ENCODE results near the gene A3GALT2. TPM values are rescaled to one million over a fixed set of nuclear protein-coding genes. Genes with fewer than 3 reads are reported as not detected.

Gene A3GALT2
- total RNA-seq: not detected

DNA sequence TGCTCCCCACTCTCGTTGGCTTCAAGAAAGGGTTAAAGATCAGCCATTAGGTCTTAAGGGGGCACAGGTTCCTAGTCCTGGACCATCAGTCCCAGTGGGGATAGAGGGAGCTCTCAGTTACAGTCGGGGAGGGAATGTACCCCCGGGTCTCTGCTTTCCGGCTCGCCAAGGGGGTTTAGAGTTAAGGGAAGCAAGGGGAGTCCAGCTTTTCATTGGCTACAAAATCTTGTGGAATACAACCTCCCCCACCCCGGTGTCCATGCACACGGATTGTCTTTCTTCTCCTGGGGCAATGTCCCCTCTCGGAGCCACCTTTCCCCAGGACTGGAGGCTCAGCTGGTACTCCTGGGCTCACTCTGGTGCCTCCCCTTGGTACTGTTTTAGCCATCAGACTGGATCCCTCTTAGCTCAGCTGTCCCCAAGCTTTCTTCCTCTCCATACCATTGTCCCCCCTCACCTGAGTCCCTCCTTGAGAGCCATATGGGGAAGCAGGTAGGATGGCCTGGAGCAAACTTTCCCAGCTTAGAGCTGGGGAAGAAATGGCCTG, at the start of gene A3GALT2:
TSS of gene A3GALT2 (minus strand) at position 480 of the 547 bp plus-strand sequence. CDS start at position 480, 0 bp downstream.
- no peak within 1 kb of the TSS for H3K4me3 ChIP-seq (ENCODE audit: low read length in 3 of 3)
- peaks cover 0 to 5% (median 4%) of the 10 kb centered on the region in 3 donors for H3K4me1 ChIP-seq (ENCODE audit: control insufficient read depth in 3 of 3, insufficient read depth in 3 of 3, low read length in 3 of 3)
- H3K9ac ChIP-seq (ENCODE audit: low read depth in 1 of 3, low read length in 3 of 3): peak within 1 kb of the TSS in 1 of 3 donors; percentile 16
- H3K27me3 ChIP-seq (ENCODE audit: control insufficient read depth in 3 of 3, insufficient read depth in 3 of 3, low read length in 3 of 3): no peaks in the 10 kb centered on the region
- H3K36me3 ChIP-seq (ENCODE audit: control insufficient read depth in 3 of 3, insufficient read depth in 3 of 3, low read length in 3 of 3): peaks cover 30 to 36% (median 31%) of the 10 kb centered on the region in 3 donors
- no peaks in the 10 kb centered on the region for H3K9me3 ChIP-seq (ENCODE audit: control insufficient read depth in 3 of 3, low read length in 3 of 3)
- no peak within 1 kb of the TSS for H3K27ac ChIP-seq (ENCODE audit: low read depth, low read length)

DNA sequence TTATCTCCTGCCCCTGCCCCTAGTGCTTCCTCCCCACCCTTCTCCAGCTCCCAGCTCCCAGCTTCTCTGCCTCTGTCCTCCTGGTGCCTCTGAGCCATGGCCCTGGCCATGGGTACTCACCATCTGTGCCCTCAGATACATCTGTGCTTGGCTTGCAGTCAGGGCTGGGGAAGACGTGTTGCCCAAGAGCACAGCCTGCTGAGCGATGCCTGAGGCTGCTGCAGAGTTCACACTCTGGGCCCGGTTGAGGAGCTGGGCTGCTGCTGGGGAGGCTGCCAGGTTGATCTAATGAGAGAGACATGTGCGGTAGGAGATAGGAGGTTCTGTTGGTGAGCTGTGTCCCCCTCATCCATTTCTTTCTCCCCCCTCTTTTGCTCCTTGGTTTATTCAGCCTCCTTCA, 49.4 kb upstream of the A3GALT2 start:
- H3K9me3 ChIP-seq (ENCODE audit: control insufficient read depth in 3 of 3, low read length in 3 of 3): no peaks in the 10 kb centered on the region
- H3K36me3 ChIP-seq (ENCODE audit: control insufficient read depth in 3 of 3, insufficient read depth in 3 of 3, low read length in 3 of 3): peaks cover 14 to 17% (median 16%) of the 10 kb centered on the region in 3 donors
- no peaks in the 10 kb centered on the region for H3K27me3 ChIP-seq (ENCODE audit: control insufficient read depth in 3 of 3, insufficient read depth in 3 of 3, low read length in 3 of 3)
- peak overlapping the region in 1 of 3 donors; percentile 64 for H3K9ac ChIP-seq (ENCODE audit: low read depth in 1 of 3, low read length in 3 of 3)
- H3K4me1 ChIP-seq (ENCODE audit: control insufficient read depth in 3 of 3, insufficient read depth in 3 of 3, low read length in 3 of 3): peaks cover 34 to 60% (median 52%) of the 10 kb centered on the region in 3 donors
- no peak overlapping the region for H3K27ac ChIP-seq (ENCODE audit: low read depth, low read length)
- H3K4me3 ChIP-seq (ENCODE audit: low read length in 3 of 3): no peak overlapping the region

DNA sequence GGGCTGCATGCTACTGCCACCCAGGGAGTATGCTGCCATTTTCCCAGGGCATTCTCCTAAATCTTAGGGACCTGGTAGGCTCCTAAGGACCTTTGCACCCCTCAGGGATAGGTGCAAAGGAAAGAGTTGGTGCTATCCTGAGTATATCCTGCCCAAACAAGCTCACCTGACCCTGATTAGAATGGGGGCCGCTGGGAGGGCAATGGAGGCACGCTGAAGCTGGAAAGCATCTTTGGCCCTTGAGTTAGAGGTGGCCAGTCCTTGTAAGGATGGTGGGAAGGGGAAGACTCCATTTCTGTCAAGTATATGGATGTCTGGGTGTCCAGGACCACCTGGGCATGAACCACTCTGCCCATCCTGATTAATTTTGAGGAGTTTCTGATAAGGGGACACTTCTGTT, 48.9 kb upstream of the A3GALT2 start:
- no peaks in the 10 kb centered on the region for H3K27me3 ChIP-seq (ENCODE audit: control insufficient read depth in 3 of 3, insufficient read depth in 3 of 3, low read length in 3 of 3)
- H3K4me1 ChIP-seq (ENCODE audit: control insufficient read depth in 3 of 3, insufficient read depth in 3 of 3, low read length in 3 of 3): peaks cover 36 to 60% (median 52%) of the 10 kb centered on the region in 3 donors
- H3K9ac ChIP-seq (ENCODE audit: low read depth in 1 of 3, low read length in 3 of 3): peak overlapping the region in 1 of 3 donors; percentile 8
- peaks cover 14 to 17% (median 16%) of the 10 kb centered on the region in 3 donors for H3K36me3 ChIP-seq (ENCODE audit: control insufficient read depth in 3 of 3, insufficient read depth in 3 of 3, low read length in 3 of 3)
- H3K9me3 ChIP-seq (ENCODE audit: control insufficient read depth in 3 of 3, low read length in 3 of 3): no peaks in the 10 kb centered on the region
- no peak overlapping the region for H3K27ac ChIP-seq (ENCODE audit: low read depth, low read length)
- H3K4me3 ChIP-seq (ENCODE audit: low read length in 3 of 3): no peak overlapping the region

DNA sequence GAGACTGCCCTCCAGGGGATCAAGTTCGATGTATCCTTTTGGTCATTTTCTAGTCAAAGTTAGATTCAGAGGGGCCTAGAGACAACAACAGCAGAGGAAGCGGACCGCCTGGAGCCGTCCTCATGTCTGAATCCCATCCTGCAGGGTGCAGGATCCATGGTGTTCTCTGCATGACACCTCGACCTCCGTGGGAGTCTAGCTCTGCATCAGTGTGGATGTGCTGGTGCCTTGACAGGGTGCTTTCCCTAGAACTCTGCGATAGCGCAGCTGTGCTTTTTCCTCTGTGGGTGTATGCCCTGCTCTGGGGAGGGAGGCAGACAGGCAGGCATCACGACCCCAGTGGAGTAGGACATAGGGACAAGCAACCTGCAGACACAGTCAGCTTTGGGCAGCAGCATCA, 48.2 kb upstream of the A3GALT2 start:
- H3K36me3 ChIP-seq (ENCODE audit: control insufficient read depth in 3 of 3, insufficient read depth in 3 of 3, low read length in 3 of 3): peaks cover 14 to 17% (median 16%) of the 10 kb centered on the region in 3 donors
- no peaks in the 10 kb centered on the region for H3K27me3 ChIP-seq (ENCODE audit: control insufficient read depth in 3 of 3, insufficient read depth in 3 of 3, low read length in 3 of 3)
- no peak overlapping the region for H3K27ac ChIP-seq (ENCODE audit: low read depth, low read length)
- H3K4me3 ChIP-seq (ENCODE audit: low read length in 3 of 3): no peak overlapping the region
- no peak overlapping the region for H3K9ac ChIP-seq (ENCODE audit: low read depth in 1 of 3, low read length in 3 of 3)
- H3K9me3 ChIP-seq (ENCODE audit: control insufficient read depth in 3 of 3, low read length in 3 of 3): no peaks in the 10 kb centered on the region
- peaks cover 36 to 60% (median 52%) of the 10 kb centered on the region in 3 donors for H3K4me1 ChIP-seq (ENCODE audit: control insufficient read depth in 3 of 3, insufficient read depth in 3 of 3, low read length in 3 of 3)

DNA sequence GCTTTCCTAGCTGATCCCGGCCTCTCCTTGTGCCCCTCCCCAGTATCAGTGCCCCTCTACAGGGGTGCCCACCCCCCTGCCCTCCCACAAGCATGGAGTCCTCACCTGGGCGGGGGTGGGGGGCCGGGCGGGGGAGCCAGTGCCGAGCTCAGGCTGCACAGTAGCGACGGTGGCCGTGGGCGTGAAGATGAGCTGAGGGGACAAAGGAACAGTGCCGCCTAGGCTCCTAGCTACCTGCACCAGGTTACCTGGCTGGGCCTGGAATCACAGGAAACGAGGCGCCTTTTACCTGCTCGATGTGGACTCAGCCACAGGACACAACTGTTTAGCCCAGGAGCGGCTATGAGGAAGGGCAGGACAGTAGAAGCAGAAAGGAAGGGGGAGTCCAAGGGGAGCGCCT, 47.5 kb upstream of the A3GALT2 start:
- Histone ChIP-seq H3K36me3 (ENCODE audit: control insufficient read depth in 3 of 3, insufficient read depth in 3 of 3, low read length in 3 of 3) (peaks cover 14 to 17% (median 16%) of the 10 kb centered on the region in 3 donors), H3K4me3 (ENCODE audit: low read length in 3 of 3) (no peak overlapping the region), H3K4me1 (ENCODE audit: control insufficient read depth in 3 of 3, insufficient read depth in 3 of 3, low read length in 3 of 3) (peaks cover 40 to 64% (median 51%) of the 10 kb centered on the region in 3 donors), H3K9ac (ENCODE audit: low read depth in 1 of 3, low read length in 3 of 3) (no peak overlapping the region), H3K27ac (ENCODE audit: low read depth, low read length) (no peak overlapping the region), H3K9me3 (ENCODE audit: control insufficient read depth in 3 of 3, low read length in 3 of 3) (no peaks in the 10 kb centered on the region), H3K27me3 (ENCODE audit: control insufficient read depth in 3 of 3, insufficient read depth in 3 of 3, low read length in 3 of 3) (no peaks in the 10 kb centered on the region)

DNA sequence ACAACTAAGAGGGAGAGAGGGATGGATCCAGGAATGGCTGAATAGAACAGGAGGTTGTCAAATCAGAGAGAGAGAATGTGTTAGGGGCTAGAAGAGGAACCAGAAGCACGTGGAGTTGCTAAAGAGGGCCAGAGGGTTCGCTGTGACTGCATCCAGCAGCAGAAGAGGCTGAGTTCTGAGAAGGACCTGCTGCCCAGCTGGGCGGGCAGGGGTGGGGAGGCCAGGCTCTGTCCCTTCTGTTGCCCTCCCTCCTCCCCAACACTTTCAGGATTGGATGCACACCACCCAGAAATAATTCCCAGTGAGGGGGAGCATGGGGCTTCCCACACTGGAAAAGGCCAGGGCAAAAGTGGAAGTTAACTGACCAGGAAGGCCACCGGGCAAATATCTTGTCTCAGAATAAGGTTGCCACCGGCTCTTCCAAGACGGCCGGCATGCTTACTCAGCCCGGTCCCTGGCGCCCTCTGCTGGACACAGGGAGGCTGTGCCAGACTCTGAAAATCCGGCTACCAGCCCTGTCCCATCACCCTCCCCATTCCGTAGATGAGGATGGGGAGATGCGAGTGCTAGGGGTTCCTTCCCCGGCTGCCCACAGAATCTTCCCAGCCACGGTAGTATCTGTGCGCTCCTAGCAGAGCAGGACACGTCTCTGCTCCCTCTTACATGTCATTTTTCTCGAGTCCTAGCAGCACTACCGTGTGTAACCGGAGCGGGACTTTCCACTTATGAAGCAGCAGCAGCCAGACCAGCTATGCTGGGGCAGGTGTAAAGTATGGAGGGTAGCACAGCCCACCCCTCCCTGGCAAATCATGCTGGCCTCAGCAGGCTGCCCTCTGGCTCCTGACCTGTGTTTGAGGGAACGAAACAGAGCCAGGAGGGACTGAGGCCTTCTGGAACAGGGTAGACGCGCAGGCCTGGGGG, 46.8 kb upstream of the A3GALT2 start:
- Histone ChIP-seq H3K4me3 (ENCODE audit: low read length in 3 of 3) (peak overlapping the region in 2 of 3 donors; percentile 10 to 41), H3K27me3 (ENCODE audit: control insufficient read depth in 3 of 3, insufficient read depth in 3 of 3, low read length in 3 of 3) (no peaks in the 10 kb centered on the region), H3K9ac (ENCODE audit: low read depth in 1 of 3, low read length in 3 of 3) (peak overlapping the region; percentile 14 to 76 (median 51)), H3K36me3 (ENCODE audit: control insufficient read depth in 3 of 3, insufficient read depth in 3 of 3, low read length in 3 of 3) (peaks cover 14 to 17% (median 16%) of the 10 kb centered on the region in 3 donors), H3K27ac (ENCODE audit: low read depth, low read length) (peak overlapping the region; percentile 92), H3K4me1 (ENCODE audit: control insufficient read depth in 3 of 3, insufficient read depth in 3 of 3, low read length in 3 of 3) (peaks cover 43 to 70% (median 57%) of the 10 kb centered on the region in 3 donors), H3K9me3 (ENCODE audit: control insufficient read depth in 3 of 3, low read length in 3 of 3) (no peaks in the 10 kb centered on the region)

DNA sequence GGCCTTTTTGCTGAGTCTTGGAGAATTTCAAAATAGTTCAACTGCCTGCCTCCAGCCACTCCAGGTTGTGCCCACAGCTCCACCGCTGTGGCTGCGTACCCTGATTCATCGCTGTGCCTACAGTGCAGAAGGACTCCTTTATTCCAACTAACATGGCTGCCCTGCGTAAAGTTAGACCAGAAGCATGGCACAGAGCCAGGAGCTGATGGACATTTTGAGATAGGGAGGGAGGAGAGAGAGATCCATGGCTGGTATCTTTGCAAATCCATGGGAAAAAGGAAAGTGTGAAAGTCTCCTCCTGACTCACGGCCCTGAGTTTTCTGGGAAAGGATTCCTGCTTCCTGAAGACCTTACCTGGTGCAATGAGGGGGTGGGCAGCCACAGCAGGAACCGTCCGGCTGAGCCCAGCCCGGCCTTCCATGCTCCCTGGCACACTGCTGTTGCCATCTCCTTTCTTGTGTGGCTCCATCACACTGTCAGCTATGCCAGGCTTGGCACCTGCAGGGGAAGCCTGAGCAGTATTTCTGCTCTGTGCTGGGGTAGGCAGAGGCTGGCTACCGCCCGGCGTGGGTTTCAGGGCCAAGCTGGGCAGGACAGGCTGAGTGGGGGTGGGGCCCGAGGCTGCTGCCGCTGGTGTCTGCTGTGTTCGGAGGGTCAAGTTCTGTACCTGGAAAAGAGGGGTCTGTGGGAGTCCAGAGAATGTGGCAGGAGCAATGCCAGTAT, 46.0 kb upstream of the A3GALT2 start:
- Histone ChIP-seq H3K27me3 (ENCODE audit: control insufficient read depth in 3 of 3, insufficient read depth in 3 of 3, low read length in 3 of 3) (no peaks in the 10 kb centered on the region), H3K4me1 (ENCODE audit: control insufficient read depth in 3 of 3, insufficient read depth in 3 of 3, low read length in 3 of 3) (peaks cover 46 to 76% (median 57%) of the 10 kb centered on the region in 3 donors), H3K36me3 (ENCODE audit: control insufficient read depth in 3 of 3, insufficient read depth in 3 of 3, low read length in 3 of 3) (peaks cover 12 to 13% (median 13%) of the 10 kb centered on the region in 3 donors), H3K4me3 (ENCODE audit: low read length in 3 of 3) (peak overlapping the region in 2 of 3 donors; percentile 10 to 41), H3K9me3 (ENCODE audit: control insufficient read depth in 3 of 3, low read length in 3 of 3) (no peaks in the 10 kb centered on the region), H3K9ac (ENCODE audit: low read depth in 1 of 3, low read length in 3 of 3) (peak overlapping the region; percentile 14 to 76 (median 51)), H3K27ac (ENCODE audit: low read depth, low read length) (peak overlapping the region; percentile 92)

DNA sequence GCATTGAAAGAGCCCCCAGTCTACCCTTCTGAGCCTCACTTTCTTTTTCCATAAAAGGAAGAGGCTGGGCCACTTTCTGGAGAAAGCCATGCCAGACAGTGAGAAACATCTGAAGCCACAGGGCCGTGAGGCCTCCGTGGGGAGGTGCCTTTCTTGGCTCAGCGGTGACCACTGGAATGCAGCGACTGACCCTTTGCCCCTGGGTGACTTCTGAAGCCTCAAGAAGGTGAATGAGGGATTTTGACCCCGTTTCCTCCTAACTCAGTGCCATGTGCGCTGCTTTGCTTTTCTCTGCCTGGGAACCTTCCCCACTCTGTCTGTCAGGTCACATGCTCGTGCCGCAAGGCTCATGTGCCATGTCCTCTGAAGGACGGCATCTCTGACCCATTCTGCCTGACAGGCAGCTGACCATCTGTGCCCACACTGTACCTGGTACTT, 44.7 kb upstream of the A3GALT2 start:
- H3K4me1 ChIP-seq (ENCODE audit: control insufficient read depth in 3 of 3, insufficient read depth in 3 of 3, low read length in 3 of 3): peaks cover 46 to 75% (median 57%) of the 10 kb centered on the region in 3 donors

DNA sequence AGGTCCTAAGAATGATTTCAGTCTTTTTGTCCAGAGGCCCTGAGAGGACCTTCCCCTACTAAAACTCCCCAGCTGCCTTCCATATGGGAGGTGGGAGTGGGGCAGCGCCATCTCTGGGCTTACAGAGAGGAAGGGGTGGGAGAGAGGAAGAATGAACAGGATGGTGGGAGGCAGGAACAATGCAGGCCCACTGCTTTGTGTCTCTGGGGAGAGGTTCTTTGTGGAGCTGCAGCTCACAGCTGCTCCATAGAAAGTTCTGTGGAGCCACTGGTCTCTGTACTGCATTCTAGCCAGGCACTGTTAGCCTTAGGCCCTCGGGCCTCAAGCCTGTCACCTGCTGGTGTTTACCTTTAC, 43.6 kb upstream of the A3GALT2 start:
- Histone ChIP-seq H3K27me3 (ENCODE audit: control insufficient read depth in 3 of 3, insufficient read depth in 3 of 3, low read length in 3 of 3) (no peaks in the 10 kb centered on the region), H3K4me1 (ENCODE audit: control insufficient read depth in 3 of 3, insufficient read depth in 3 of 3, low read length in 3 of 3) (peaks cover 46 to 69% (median 53%) of the 10 kb centered on the region in 3 donors), H3K9ac (ENCODE audit: low read depth in 1 of 3, low read length in 3 of 3) (peak overlapping the region in 1 of 3 donors; percentile 69)

More for the DNA sequence above, 44.7 kb upstream of the A3GALT2 start:
- Histone ChIP-seq H3K27me3 (ENCODE audit: control insufficient read depth in 3 of 3, insufficient read depth in 3 of 3, low read length in 3 of 3) (no peaks in the 10 kb centered on the region), H3K9me3 (ENCODE audit: control insufficient read depth in 3 of 3, low read length in 3 of 3) (no peaks in the 10 kb centered on the region), H3K4me3 (ENCODE audit: low read length in 3 of 3) (peak overlapping the region in 1 of 3 donors; percentile 17), H3K9ac (ENCODE audit: low read depth in 1 of 3, low read length in 3 of 3) (peak overlapping the region; percentile 24 to 76 (median 47)), H3K36me3 (ENCODE audit: control insufficient read depth in 3 of 3, insufficient read depth in 3 of 3, low read length in 3 of 3) (peaks cover 6 to 11% (median 7%) of the 10 kb centered on the region in 3 donors), H3K27ac (ENCODE audit: low read depth, low read length) (peak overlapping the region; percentile 92)

More for the DNA sequence above, 43.6 kb upstream of the A3GALT2 start:
- Histone ChIP-seq H3K36me3 (ENCODE audit: control insufficient read depth in 3 of 3, insufficient read depth in 3 of 3, low read length in 3 of 3) (peaks cover 6 to 7% (median 6%) of the 10 kb centered on the region in 3 donors), H3K27ac (ENCODE audit: low read depth, low read length) (peak overlapping the region; percentile 92), H3K9me3 (ENCODE audit: control insufficient read depth in 3 of 3, low read length in 3 of 3) (no peaks in the 10 kb centered on the region), H3K4me3 (ENCODE audit: low read length in 3 of 3) (peak overlapping the region in 1 of 3 donors; percentile 22)
